Epithelial cell of prostate (primary cell): ENCODE data around the gene FADS1.

Experiments
- DNase-seq: peaks from one replicate; pipeline ENCODE4 v3.0.0-alpha.2; 2011; ENCODE audit warnings: low read depth, low spot score
- H3K27ac ChIP-seq: fragments of 450-650 bp; 2 replicates; pipeline ENCODE4 v1.5.1; 2017; ENCODE audit warnings: mild to moderate bottlenecking

FADS1 gene

GRCh38 chr11:61847914-61848581 is 31.2 kb upstream of the FADS1 start:
- no peak for DNase-seq
- no peak overlapping the region for H3K27ac ChIP-seq

- no peak for DNase-seq
- H3K27ac ChIP-seq, result no peak overlapping the region
Measured at GRCh38 chr11:61846362-61847020, 29.7 kb upstream of the FADS1 start.

GRCh38 chr11:61844909-61845565 is 28.2 kb upstream of the FADS1 start:
- no peak overlapping the region for H3K27ac ChIP-seq
- DNase-seq, result no peak

- no peak overlapping the region for H3K27ac ChIP-seq
- DNase-seq, result no peak
Measured at GRCh38 chr11:61842528-61842820, 25.7 kb upstream of the FADS1 start.

GRCh38 chr11:61841636-61842527 is 25.1 kb upstream of the FADS1 start:
- no peak overlapping the region for H3K27ac ChIP-seq
- DNase-seq, result no peak

- no peak overlapping the region for H3K27ac ChIP-seq
- DNase-seq, result no peak
Measured at GRCh38 chr11:61840371-61840770, 23.6 kb upstream of the FADS1 start.

- H3K27ac ChIP-seq, result no peak overlapping the region
- no peak for DNase-seq
Measured at GRCh38 chr11:61839742-61840141, 22.9 kb upstream of the FADS1 start.

- DNase-seq, result no peak
- no peak overlapping the region for H3K27ac ChIP-seq
Measured at GRCh38 chr11:61838921-61839320, 22.1 kb upstream of the FADS1 start.

GRCh38 chr11:61838501-61838900 is 21.7 kb upstream of the FADS1 start:
- H3K27ac ChIP-seq, result no peak overlapping the region
- DNase-seq, result no peak

GRCh38 chr11:61837411-61838005 is 20.7 kb upstream of the FADS1 start:
- no peak for DNase-seq
- H3K27ac ChIP-seq, result no peak overlapping the region

- no peak overlapping the region for H3K27ac ChIP-seq
- no peak for DNase-seq
Measured at GRCh38 chr11:61836193-61836592, 19.4 kb upstream of the FADS1 start.

- H3K27ac ChIP-seq, result no peak overlapping the region
Measured at GRCh38 chr11:61834278-61835048, 17.7 kb upstream of the FADS1 start.

GRCh38 chr11:61833926-61834277 is 17.1 kb upstream of the FADS1 start:
- no peak overlapping the region for H3K27ac ChIP-seq
- DNase-seq, result no peak

More at GRCh38 chr11:61834278-61835048, 17.7 kb upstream of the FADS1 start:
- no peak for DNase-seq

GRCh38 chr11:61833471-61833870 is 16.7 kb upstream of the FADS1 start:
- no peak overlapping the region for H3K27ac ChIP-seq
- no peak for DNase-seq

- no peak for DNase-seq
- H3K27ac ChIP-seq, result no peak overlapping the region
Measured at GRCh38 chr11:61832754-61833153, 16.0 kb upstream of the FADS1 start.

GRCh38 chr11:61832207-61832606 is 15.4 kb upstream of the FADS1 start:
- H3K27ac ChIP-seq, result no peak overlapping the region
- no peak for DNase-seq

GRCh38 chr11:61830237-61831105 is 13.7 kb upstream of the FADS1 start:
- H3K27ac ChIP-seq, result no peak overlapping the region

GRCh38 chr11:61829806-61830205 is 13.0 kb upstream of the FADS1 start:
- no peak for DNase-seq
- H3K27ac ChIP-seq, result no peak overlapping the region

More at GRCh38 chr11:61830237-61831105, 13.7 kb upstream of the FADS1 start:
- DNase-seq, result no peak
